ENCODE measurements around the gene OR6J1.

The OR6J1 gene

GRCh38 chr14:22602862-22603261 is 41.3 kb downstream of the OR6J1 start (continued):
- TF ChIP-seq ATF2 (tag by site-specific recombination; IDR thresholded peaks at IDR 0.05; ENCODE audit: low read depth), result no peak

GRCh38 chr14:22601996-22602395 is 42.2 kb downstream of the OR6J1 start:
- Histone ChIP-seq H3K4me3 (ENCODE audit: low read depth, low read length) (no peak overlapping the region), H3K4me1 (ENCODE audit: control insufficient read depth, insufficient read depth, low read length) (0 out of 2 replicates have a peak, but pooled peaks cover 2% of the 10 kb centered on the region), H3K36me3 (ENCODE audit: control insufficient read depth in 2 of 2, insufficient read depth in 1 of 2, low read length in 2 of 2) (peaks cover 0 to 56% of the 10 kb centered on the region in 2 experiments; a peak in 2 of 3 replicates), H3K9me3 (ENCODE audit: control insufficient read depth, insufficient read depth, low read depth, low read length) (no peaks in the 10 kb centered on the region), H3K27ac (ENCODE audit: extremely low read depth, low read depth, low read length) (no peak overlapping the region)
- ChIA-PET POLR2A (no interaction called here), CTCF (no interaction called here)
- TF ChIP-seq ZNF248 (tag by site-specific recombination; IDR thresholded peaks at IDR 0.05) (no peak), HOXA7 (CRISPR knock-in tag; IDR thresholded peaks at IDR 0.05; ENCODE audit: borderline replicate concordance) (no peak), REPIN1 (tag by site-specific recombination; IDR thresholded peaks at IDR 0.05; ENCODE audit: low read depth) (no peak), HOXD13 (CRISPR knock-in tag; IDR thresholded peaks at IDR 0.05; ENCODE audit: borderline replicate concordance) (no peak), ZNF621 (tag by site-specific recombination; IDR thresholded peaks at IDR 0.05) (no peak), ZNF19 (tag by site-specific recombination; IDR thresholded peaks at IDR 0.05; ENCODE audit: low read depth) (no peak), SP3 (tag by site-specific recombination; IDR thresholded peaks at IDR 0.05) (no peak), BCL6B (tag by site-specific recombination; IDR thresholded peaks at IDR 0.05) (no peak), GLIS1 (tag by site-specific recombination; IDR thresholded peaks at IDR 0.05) (no peak), ZNF837 (tag by site-specific recombination; IDR thresholded peaks at IDR 0.05) (no peak), ZNF214 (tag by site-specific recombination; IDR thresholded peaks at IDR 0.05; ENCODE audit: borderline replicate concordance) (no peak), ZNF654 (tag by site-specific recombination; IDR thresholded peaks at IDR 0.05; ENCODE audit: low read depth) (no peak), ZNF114 (tag by site-specific recombination; IDR thresholded peaks at IDR 0.05) (no peak), ZNF626 (tag by site-specific recombination; IDR thresholded peaks at IDR 0.05) (no peak), GLI4 (tag by site-specific recombination; IDR thresholded peaks at IDR 0.05) (no peak), ZNF596 (tag by site-specific recombination; IDR thresholded peaks at IDR 0.05) (no peak), ZNF23 (tag by site-specific recombination; IDR thresholded peaks at IDR 0.05; ENCODE audit: borderline replicate concordance) (no peak), ZNF544 (tag by site-specific recombination; IDR thresholded peaks at IDR 0.05) (no peak)

- CTCF ChIA-PET, result interaction anchor here (0.5 to 1.1 kb wide), 2 partner anchors 31 to 56 kb away, joined by 3 read pairs; no protein-coding TSS in a partner anchor
- H3K4me1 ChIP-seq (ENCODE audit: control insufficient read depth, insufficient read depth, low read length), result 0 out of 2 replicates have a peak, but pooled peaks cover 2% of the 10 kb centered on the region
Measured at GRCh38 chr14:22601456-22601855, 42.7 kb downstream of the OR6J1 start.

More at GRCh38 chr14:22601456-22601855, 42.7 kb downstream of the OR6J1 start:
- TF ChIP-seq ZNF791 (tag by site-specific recombination; IDR thresholded peaks at IDR 0.05) (no peak), ZFP41 (tag by site-specific recombination; IDR thresholded peaks at IDR 0.05; ENCODE audit: borderline replicate concordance) (no peak), ZSCAN18 (tag by site-specific recombination; IDR thresholded peaks at IDR 0.05) (no peak), ZNF155 (tag by site-specific recombination; IDR thresholded peaks at IDR 0.05) (no peak), ZBTB17 (tag by site-specific recombination; IDR thresholded peaks at IDR 0.05) (no peak)
- H3K36me3 ChIP-seq (ENCODE audit: control insufficient read depth in 2 of 2, insufficient read depth in 1 of 2, low read length in 2 of 2), result peaks cover 0 to 51% of the 10 kb centered on the region in 2 experiments; a peak in 2 of 3 replicates
- POLR2A ChIA-PET, result no interaction called here
- no peak overlapping the region for H3K4me3 ChIP-seq (ENCODE audit: low read depth, low read length)
- no peaks in the 10 kb centered on the region for H3K9me3 ChIP-seq (ENCODE audit: control insufficient read depth, insufficient read depth, low read depth, low read length)
- H3K27ac ChIP-seq (ENCODE audit: extremely low read depth, low read depth, low read length), result no peak overlapping the region
